ENCODE measurements around the gene PLXNA3.
A peak's percentile ranks its signal among the peaks of the same experiment; 100 is the strongest.

Gene PLXNA3

GRCh38 chrX:154450312-154450711, 7.8 kb upstream of the PLXNA3 start:
- TF ChIP-seq CTCF (IDR thresholded peaks at IDR 0.05): no peak
- Histone ChIP-seq H3K4me3 (ENCODE audit: low read depth in 1 of 2, low read length in 1 of 2) (no peak overlapping the region), H3K36me3 (peaks cover 27% of the 10 kb centered on the region), H3K9me3 (no peaks in the 10 kb centered on the region), H3K27me3 (no peaks in the 10 kb centered on the region), H3K27ac (no peak overlapping the region), H3K4me1 (ENCODE audit: control insufficient read depth in 1 of 2, insufficient read depth in 1 of 2, low read depth in 1 of 2, low read length in 1 of 2) (peaks cover 0 to under 1% of the 10 kb centered on the region in 2 experiments)

GRCh38 chrX:154452823-154453222, 5.3 kb upstream of the PLXNA3 start:
- peaks cover 11% of the 10 kb centered on the region for H3K27me3 ChIP-seq
- no peaks in the 10 kb centered on the region for H3K9me3 ChIP-seq
- peaks cover 27% of the 10 kb centered on the region for H3K36me3 ChIP-seq
- no peak overlapping the region for H3K27ac ChIP-seq
- no peak overlapping the region for H3K4me3 ChIP-seq (ENCODE audit: low read depth in 1 of 2, low read length in 1 of 2)
- peaks cover 0 to 4% of the 10 kb centered on the region in 2 experiments for H3K4me1 ChIP-seq (ENCODE audit: control insufficient read depth in 1 of 2, insufficient read depth in 1 of 2, low read depth in 1 of 2, low read length in 1 of 2)
- no peak for TF ChIP-seq CTCF (IDR thresholded peaks at IDR 0.05)

- peaks cover 27% of the 10 kb centered on the region for H3K27me3 ChIP-seq
- TF ChIP-seq CTCF (IDR thresholded peaks at IDR 0.05): no peak
- no peak overlapping the region for H3K27ac ChIP-seq
- peak overlapping the region; percentile 35 to 46 for H3K4me3 ChIP-seq (ENCODE audit: low read depth in 1 of 2, low read length in 1 of 2)
- peaks cover 6 to 7% of the 10 kb centered on the region in 2 experiments for H3K4me1 ChIP-seq (ENCODE audit: control insufficient read depth in 1 of 2, insufficient read depth in 1 of 2, low read depth in 1 of 2, low read length in 1 of 2)
- no peaks in the 10 kb centered on the region for H3K9me3 ChIP-seq
- no peaks in the 10 kb centered on the region for H3K36me3 ChIP-seq
These were observed 478 bp upstream of the PLXNA3 start for GRCh38 chrX:154457491-154458115.

- no peaks in the 10 kb centered on the region for H3K9me3 ChIP-seq
- H3K27ac ChIP-seq: no peak overlapping the region
- no peak for TF ChIP-seq CTCF (IDR thresholded peaks at IDR 0.05)
- H3K36me3 ChIP-seq: no peaks in the 10 kb centered on the region
- H3K4me1 ChIP-seq (ENCODE audit: control insufficient read depth in 1 of 2, insufficient read depth in 1 of 2, low read depth in 1 of 2, low read length in 1 of 2): peaks cover 6 to 7% of the 10 kb centered on the region in 2 experiments
- peaks cover 27% of the 10 kb centered on the region for H3K27me3 ChIP-seq
- no peak overlapping the region for H3K4me3 ChIP-seq (ENCODE audit: low read depth in 1 of 2, low read length in 1 of 2)
These were observed 1.1 kb downstream of the PLXNA3 start for GRCh38 chrX:154458954-154459778.

GRCh38 chrX:154459832-154460231, 1.8 kb downstream of the PLXNA3 start:
- no peak overlapping the region for H3K27ac ChIP-seq
- no peaks in the 10 kb centered on the region for H3K36me3 ChIP-seq
- H3K4me3 ChIP-seq (ENCODE audit: low read depth in 1 of 2, low read length in 1 of 2): no peak overlapping the region
- peaks cover 27% of the 10 kb centered on the region for H3K27me3 ChIP-seq
- peaks cover 6 to 7% of the 10 kb centered on the region in 2 experiments for H3K4me1 ChIP-seq (ENCODE audit: control insufficient read depth in 1 of 2, insufficient read depth in 1 of 2, low read depth in 1 of 2, low read length in 1 of 2)
- H3K9me3 ChIP-seq: no peaks in the 10 kb centered on the region
- TF ChIP-seq CTCF (IDR thresholded peaks at IDR 0.05): no peak

Data from neutrophil (primary cell).